Measurements from ENCODE around the gene ACVR2B. TPM values are rescaled to one million over a fixed set of nuclear protein-coding genes. Genes with fewer than 3 reads are reported as not detected.
"Not testable (repeated sequence)": the region's sequence is repeated elsewhere in the genome, so short reads cannot be mapped to it uniquely, and the experiment has no call there.

Gene ACVR2B
- 16.8 and 18.0 TPM in 2 replicates for polyA plus RNA-seq (2014; cell fraction: cytosol; rRNA removed)
- 10.3 and 11.3 TPM in 2 replicates for polyA plus RNA-seq (2014; cell fraction: nucleus; rRNA removed)

GRCh38 chr3:38453075-38453912, at the start of gene ACVR2B:
TSS of gene ACVR2B (plus strand) at chr3:38453890. CDS start at chr3:38454323, 433 bp downstream.
- peak; percentile 85 for DNase-seq (ENCODE audit: low spot score)

GRCh38 chr3:38404286-38404685, 49.4 kb upstream of the ACVR2B start:
- DNase-seq (ENCODE audit: low spot score): no peak

- no peak for DNase-seq (ENCODE audit: low spot score)
Measured at GRCh38 chr3:38411591-38411990, 42.1 kb upstream of the ACVR2B start.

- not testable (repeated sequence) for DNase-seq (ENCODE audit: low spot score)
Measured at GRCh38 chr3:38420758-38421157, 32.9 kb upstream of the ACVR2B start.

- DNase-seq (ENCODE audit: low spot score): no peak
Measured at GRCh38 chr3:38421679-38422336, 31.9 kb upstream of the ACVR2B start.

- not testable (repeated sequence) for DNase-seq (ENCODE audit: low spot score)
Measured at GRCh38 chr3:38426798-38427426, 26.8 kb upstream of the ACVR2B start.

GRCh38 chr3:38432871-38433658, 20.6 kb upstream of the ACVR2B start:
- not testable (repeated sequence) for DNase-seq (ENCODE audit: low spot score)

GRCh38 chr3:38433661-38434060, 20.0 kb upstream of the ACVR2B start:
- not testable (repeated sequence) for DNase-seq (ENCODE audit: low spot score)

- not testable (repeated sequence) for DNase-seq (ENCODE audit: low spot score)
Measured at GRCh38 chr3:38438436-38439069, 15.1 kb upstream of the ACVR2B start.

- DNase-seq (ENCODE audit: low spot score): not testable (repeated sequence)
Measured at GRCh38 chr3:38443205-38443604, 10.5 kb upstream of the ACVR2B start.

GRCh38 chr3:38446085-38446686, 7.5 kb upstream of the ACVR2B start:
- no peak for DNase-seq (ENCODE audit: low spot score)

GRCh38 chr3:38446812-38447211, 6.9 kb upstream of the ACVR2B start:
- DNase-seq (ENCODE audit: low spot score): no peak

GRCh38 chr3:38450853-38451252, 2.8 kb upstream of the ACVR2B start:
- DNase-seq (ENCODE audit: low spot score): no peak

GRCh38 chr3:38453913-38454177, 155 bp downstream of the ACVR2B start:
- no peak for DNase-seq (ENCODE audit: low spot score)

GRCh38 chr3:38454178-38454883, 641 bp downstream of the ACVR2B start:
- DNase-seq (ENCODE audit: low spot score): no peak

- peak; percentile 79 for DNase-seq (ENCODE audit: low spot score)
Measured at GRCh38 chr3:38454884-38455638, 1.4 kb downstream of the ACVR2B start.

- DNase-seq (ENCODE audit: low spot score): no peak
Measured at GRCh38 chr3:38455639-38456430, 2.1 kb downstream of the ACVR2B start.

All from SK-N-DZ (cell line).